HG02678 (cell line): Measurements from ENCODE around the gene FCGR1A.
"Not testable (repeated sequence)": the region's sequence is repeated elsewhere in the genome, so short reads cannot be mapped to it uniquely, and the experiment has no call there.

Source experiments
- ATAC-seq: cut with Tn5 transposase; IDR thresholded peaks from one replicate; pipeline ENCODE4 v1.9.1; 2021; ENCODE audit warnings: mild to moderate bottlenecking, moderate library complexity; ENCODE audit not compliant: unreplicated experiment

FCGR1A gene

DNA sequence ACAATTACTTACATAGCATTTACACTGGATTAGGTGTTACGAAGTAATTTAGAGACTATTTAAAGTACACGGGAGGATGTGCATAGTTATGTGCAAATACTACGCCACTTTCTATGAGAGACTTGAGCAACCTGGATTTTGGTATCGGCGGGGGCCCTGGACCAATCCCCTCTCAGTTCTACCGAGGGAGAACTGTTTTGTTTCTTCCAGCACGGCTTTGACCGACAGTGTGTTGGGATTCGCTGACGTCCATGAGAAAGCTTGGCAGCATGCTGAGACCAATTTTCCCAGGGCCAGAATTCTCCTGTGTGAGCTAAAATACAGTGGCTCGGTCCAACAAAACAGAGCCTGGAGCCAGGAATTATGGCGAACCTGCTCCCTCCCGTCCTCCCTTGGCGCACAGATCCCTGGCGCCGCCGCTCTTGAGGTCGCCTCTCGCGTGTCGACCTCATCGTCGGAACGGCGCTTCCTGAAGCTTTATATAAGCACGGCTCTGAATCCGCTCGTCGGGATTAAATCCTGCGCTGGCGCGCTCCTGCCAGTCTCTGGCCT is 49.3 kb downstream of the FCGR1A start:
- ATAC-seq, result not testable (repeated sequence)

- ATAC-seq, result peak; percentile 70
Measured at GRCh38 chr1:149832316-149833126, 50.0 kb downstream of the FCGR1A start.

DNA sequence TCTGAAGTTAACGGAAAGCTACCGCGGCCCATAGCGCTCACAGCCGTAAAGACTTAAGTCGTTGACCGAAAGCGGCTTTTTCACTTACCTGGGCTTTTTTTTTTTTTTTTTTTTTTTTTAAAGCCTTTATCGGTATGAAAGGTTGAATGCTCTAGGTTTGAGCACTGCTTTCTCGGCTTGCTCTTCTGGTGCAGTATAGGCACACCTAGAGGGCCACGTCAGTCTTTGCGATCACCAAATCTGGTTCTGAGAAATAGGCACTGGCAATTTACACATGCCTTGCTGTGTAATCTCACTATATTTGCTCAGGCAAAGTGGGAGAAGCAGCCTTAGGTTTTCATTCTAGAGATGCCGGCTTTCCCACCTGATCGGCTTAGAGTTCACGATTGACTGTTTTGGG is 50.6 kb downstream of the FCGR1A start:
- peak; percentile 6 for ATAC-seq

- peak; percentile 27 for ATAC-seq
Measured at GRCh38 chr1:149841149-149841548, 58.7 kb downstream of the FCGR1A start.
